Putamen (tissue), 1 donor: ENCODE measurements around the gene PLB1.

Experiments used
- DNase-seq: peaks from one replicate; pipeline ENCODE4 v3.0.0-alpha.2; 2016; ENCODE audit warnings: low spot score

Gene PLB1

DNA sequence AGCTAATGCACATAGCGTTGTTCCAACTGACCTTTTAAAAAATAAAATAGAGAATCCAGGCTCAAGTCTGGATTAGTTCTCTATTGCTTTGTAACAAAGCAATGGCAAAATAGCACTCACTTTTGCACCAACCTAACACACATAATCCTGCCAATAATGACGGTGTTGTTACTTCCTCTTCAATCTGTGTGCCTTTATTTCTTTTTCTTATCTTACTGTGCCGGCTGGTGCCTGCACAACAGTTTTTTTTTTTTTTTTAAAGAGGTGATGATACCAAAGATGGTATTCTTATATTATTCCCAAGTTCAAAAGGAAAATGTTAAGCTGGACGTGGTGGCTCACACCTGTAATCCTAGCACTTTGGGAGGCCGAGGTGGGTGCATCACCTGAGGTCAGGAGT lies 3.4 kb downstream of the PLB1 start:
- DNase-seq = no peak

DNA sequence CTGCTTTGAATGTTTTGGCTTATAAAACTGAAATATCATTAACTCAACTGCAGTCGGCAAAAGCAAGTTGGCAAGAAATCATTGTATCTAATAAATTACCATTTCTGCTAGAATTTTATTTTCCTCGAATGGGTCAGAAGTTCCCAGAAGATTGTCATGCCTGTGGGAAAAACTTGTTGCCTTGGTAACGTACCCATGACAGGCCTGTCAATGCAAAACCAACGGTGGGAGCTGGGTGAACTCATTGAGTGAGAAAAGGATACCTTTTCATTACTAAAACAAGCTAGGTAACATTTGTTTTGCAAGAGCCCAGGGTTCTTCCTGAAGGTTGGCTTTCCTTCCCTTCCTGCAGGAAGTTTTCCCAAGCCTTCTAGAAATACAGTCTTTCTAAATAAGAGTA lies 9.5 kb downstream of the PLB1 start:
- DNase-seq = peak; percentile 32

DNA sequence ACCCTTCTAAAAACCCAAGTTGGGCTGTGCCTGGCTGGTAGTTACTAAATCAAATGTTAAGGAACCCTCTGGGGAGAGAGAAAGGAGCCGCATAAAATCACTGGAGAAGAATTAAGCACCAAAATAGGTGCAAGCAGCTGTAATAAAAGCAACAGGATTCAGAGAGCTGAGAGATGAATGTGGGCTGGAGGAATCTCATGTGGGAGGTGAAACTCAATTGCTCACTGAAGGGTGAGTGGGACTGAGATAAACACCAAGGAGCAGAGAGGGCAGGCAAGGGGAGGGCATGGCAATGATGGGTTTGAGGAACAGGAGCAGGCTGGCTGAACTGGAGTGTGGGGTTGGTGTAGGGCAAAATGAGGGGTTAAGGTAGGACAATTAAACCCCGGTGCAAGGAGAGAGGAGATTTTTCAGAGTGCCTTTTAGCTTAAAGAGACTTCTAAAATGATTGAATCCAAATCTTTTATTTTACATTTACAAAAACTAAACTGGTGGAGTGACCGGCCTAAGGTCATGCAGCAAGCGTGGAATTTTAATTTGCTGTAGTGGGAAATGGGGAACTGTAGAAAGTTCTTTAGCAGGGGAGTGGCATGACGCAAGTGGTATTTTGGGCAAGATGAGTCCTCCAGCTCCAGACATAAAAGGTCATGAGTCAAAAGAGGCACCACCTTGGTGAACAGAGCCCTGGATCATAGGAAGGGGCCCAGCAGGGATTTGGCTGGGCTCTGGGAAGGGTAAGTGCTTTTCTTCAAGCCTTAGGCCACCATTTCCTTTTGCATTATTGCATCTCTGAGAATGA lies 10.5 kb downstream of the PLB1 start:
- peak; percentile 80 for DNase-seq

DNA sequence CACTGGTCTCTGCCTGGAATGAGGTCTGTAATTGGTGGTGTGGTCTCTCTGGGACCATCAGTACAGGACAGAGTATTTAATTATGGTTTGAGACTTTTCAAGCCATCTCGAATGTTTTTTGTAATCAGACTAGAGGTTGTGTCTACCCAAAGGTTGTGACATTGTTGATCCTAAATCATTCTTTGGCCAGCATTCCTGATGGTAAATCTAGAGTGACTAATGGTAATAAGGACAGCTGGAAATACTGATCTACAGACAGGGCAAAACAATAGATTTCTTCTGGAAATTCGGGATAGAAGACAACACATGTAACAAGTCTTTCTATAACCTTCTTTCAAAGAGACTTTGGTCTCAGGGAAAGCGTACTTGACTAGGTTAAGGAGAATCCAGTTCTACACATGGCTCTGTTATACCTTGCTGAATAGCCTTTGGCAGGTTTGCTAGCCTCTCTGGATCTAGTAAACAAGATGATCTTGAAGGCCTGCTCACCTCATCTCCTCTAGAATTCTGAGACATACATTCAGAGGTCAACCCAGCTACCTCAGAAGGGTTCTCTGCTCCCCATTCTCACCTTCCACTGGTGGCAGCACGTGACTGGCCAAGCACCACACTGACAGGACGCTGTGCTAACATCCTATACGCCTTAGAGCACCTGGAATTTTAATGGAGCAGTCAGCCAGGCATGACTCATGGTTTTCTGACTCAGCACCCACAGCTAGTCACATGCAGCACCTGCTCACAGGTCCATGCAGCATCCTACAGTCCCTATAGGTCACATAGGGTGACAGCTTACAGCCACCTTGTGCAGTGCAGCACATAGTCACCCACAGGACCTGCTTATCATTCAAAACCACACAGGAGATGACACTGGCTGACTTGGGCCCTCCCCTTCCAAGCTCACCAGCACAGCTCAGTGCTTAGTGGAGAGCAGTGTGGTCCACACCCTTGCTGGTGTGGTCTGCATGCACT lies 12.2 kb downstream of the PLB1 start:
- DNase-seq = peak; percentile 56

DNA sequence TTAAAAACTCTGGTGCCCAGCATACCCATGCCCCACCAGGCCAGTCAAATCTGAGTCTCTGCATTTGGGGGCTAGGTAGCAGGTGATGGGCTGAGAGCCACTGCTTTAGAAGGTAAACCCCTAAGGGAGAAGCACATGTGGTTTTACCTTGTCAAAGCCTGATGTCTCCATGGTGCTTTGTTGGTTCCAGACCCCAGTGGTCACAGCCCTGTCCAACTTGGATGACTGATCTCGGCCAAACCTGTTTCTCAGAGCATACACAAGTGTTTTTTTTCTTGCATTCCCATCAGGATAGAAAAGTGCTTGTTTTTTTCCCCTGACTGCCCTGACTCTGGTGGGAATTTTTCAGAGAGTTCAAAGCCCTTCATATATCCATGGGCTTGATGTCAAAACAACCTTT lies 13.5 kb downstream of the PLB1 start:
- no peak for DNase-seq

DNA sequence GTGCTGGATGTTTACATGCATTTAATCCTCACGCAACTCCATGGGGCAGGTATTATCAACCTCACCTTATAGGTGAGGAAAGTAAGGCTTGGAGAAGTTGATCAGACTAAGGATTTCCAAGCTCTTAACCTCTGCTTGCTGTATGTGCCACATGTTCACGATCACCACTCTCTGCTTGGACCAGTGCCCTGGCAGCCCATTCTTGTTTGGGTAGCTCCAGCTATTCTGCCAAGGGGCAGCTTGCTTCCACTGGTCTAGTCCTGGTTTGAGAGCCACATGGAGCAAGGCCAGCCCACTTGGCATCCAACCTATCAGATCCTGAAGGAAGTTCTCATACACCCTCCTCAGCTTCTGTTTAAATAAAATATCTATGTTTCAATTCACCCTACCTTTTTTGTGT lies 14.3 kb downstream of the PLB1 start:
- no peak for DNase-seq

DNA sequence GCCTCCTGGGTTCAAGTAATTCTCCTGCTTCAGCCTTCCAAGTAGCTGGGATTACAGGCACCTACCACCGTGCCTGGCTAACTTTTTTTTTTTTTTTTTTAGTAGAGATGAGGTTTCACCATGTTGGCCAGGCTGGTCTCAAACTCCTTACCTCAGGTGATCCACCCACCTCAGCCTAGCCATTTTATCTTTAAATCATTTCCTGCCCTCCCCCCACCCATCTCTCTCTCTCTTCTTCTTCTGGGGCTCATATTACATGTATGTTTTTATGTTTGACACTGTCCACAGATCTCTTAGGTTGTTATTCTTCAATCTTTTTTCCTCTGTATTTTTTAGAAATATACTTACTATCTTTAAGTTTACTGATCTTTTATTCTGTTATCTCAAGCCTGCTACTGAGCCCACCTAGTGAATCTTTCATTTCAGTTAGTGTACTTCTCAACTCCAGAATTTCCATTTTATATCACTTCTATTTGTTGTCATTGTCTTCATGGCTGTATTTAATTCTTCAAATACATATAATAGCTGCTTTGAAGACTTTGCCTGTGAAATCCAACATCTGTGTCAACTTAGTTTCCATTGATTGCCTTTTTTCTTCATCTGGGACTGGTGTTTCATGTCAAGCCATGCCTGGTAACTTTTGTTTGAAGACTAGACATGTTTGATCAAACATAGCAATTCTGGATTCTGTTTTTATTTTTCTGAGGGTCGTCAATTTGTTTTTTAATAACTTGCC lies 16.2 kb downstream of the PLB1 start:
- no peak for DNase-seq

DNA sequence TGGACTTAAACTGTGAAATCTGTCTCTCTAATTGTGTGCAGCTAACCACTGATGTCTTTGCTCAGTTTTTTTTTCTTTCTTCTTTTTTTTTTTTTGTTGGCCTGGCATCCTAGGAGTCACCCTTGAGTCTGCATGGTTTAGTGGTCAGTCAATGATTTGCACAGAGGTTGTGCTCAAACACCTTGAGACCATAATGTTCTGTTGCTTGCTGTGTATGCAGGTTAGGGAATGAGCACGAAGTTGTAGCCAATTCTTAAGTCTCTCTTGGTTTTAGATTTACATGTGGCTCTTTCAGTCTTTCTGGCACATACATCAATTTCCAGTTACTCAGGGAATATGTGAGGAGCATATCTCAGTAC lies 16.7 kb downstream of the PLB1 start:
- DNase-seq = no peak

DNA sequence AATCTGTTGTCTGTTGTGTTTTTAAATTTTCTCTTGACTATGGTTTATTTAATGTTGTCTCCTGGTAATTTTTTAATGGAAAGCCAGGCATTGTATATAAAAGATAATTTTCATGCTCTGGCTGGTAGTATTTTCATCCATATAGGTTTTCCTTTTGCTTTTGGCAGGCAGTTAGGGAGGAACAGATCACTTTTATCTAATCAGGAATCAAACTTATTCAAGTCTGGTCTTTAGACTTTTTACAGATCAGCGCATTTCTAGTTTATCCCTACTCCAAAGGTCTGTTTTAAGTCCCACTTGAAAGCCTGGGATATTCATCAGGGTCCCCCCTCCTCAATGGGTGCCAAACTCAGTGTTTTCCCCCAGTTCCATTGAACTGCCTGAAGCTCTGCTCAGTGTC lies 17.2 kb downstream of the PLB1 start:
- no peak for DNase-seq

DNA sequence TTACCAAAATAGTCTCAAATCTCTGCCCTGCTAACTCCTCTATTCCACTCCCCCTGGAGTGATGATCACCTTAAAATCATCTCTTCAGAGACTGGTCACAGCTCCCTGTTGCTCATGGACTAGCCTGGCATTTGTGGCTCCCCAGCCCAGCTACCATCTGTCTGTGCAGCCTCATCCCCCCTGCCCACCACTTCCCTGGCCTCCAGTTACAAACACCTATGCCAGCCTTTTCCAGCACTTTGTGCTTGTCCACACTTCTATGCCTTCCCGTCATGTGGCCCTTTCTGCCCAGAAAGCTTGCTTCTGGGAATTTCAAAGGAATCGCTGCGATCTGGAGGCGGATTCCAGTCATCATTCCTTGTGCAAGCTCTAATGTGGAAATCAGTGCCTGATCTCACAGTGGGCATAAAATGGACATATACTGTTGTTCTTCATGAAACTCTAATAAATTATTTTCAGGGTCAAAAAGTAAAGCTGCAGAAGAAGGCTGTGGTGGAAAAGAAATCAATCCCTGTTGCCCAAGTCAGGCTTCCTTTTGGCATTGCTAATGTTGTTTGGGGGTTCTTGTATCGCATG lies 19.4 kb downstream of the PLB1 start:
- DNase-seq = no peak

DNA sequence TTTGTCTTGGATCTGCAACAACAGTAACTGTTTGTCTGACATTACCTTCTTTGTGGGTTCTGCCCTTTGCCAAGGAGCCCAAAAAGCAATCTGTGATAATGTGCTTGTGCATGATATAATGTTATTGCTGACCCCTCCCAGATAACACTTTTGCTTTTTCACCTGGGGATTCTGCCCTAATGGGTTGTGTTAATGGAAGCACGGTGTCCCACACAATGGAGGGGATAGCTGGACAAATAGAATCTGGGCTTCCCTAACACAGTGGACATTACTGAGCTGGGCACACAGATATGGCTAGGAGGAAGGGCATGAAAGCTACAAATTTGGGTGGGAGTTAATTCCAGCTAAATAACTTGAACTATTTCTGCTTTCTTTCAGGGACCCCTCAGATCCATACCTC lies 20.6 kb downstream of the PLB1 start:
- DNase-seq = no peak

DNA sequence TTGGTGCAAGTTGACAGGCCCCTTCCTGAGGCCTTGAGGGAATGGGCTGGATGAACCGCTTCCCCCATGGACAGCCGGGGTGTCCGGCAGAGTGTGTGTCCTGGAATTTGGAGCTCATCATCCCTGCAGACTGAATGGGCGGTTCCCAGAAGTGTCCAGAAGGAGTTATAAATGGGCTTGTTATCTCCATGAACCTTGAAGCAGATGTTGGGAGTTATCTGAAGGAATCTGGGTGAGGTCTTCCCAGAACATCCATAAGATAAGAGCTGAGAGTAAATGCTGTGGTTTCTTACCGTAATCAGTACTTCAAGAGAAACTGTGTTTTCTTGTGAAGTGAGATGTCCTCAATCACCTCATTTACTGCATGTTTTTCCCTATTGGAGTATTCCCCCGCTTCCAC lies 21.1 kb downstream of the PLB1 start:
- no peak for DNase-seq

DNA sequence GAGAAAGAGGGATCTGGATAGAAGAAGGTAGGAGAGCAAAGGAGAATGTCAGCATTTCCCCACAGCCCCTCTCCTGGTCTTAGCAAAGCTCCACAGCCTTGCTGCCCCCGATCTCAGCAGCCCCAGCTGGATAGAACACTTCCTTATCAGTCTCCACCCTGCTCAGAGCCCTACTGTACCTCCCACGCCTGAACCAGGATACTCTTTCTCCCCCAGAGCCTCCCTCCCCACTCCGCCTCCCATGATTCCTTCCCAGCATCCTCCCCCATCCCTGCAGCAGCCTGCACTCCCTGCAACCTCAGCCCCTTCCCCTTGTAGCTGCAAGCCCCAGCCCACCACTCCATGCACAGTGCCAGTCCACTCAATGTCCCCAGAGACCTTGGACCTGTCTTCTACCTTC lies 25.8 kb downstream of the PLB1 start:
- DNase-seq = no peak

DNA sequence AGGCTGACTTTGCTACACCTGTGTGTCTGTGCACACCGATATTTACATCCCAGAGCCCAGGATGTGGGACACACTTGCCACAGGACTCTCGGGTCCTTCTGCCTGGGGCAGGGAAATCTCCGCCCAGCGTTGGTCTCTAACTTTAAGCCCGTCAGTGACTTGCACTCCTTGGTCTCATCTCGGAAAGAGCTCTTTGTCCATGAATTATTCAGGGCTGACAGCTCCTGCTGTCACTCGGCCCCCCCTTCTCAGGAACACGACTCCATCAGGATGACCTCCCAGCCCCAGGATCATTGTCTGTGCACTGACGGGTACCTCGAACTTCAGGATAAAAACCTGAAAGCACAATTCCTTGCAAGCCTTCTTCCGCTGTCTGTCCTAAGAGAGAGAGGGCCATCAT lies 26.6 kb downstream of the PLB1 start:
- DNase-seq = no peak

DNA sequence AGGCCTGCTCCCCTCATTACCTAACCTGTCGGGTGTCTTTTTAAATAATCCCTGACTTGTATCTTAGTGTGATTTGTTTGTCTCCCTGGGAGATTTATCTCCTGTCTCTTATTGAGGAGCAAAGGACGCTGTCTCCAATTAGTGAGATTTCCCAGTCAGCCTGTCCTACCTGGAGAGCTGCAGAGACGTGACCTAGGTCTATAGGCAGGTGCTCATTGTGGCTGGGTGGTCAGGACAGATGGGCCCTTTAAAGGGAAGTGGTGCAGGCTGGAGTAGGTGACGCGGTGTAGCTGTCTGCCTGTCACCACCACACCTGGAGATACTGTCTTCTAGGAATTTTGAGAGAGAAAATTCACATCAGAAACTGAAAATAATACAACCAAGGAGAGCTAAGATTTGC lies 28.0 kb downstream of the PLB1 start:
- no peak for DNase-seq

DNA sequence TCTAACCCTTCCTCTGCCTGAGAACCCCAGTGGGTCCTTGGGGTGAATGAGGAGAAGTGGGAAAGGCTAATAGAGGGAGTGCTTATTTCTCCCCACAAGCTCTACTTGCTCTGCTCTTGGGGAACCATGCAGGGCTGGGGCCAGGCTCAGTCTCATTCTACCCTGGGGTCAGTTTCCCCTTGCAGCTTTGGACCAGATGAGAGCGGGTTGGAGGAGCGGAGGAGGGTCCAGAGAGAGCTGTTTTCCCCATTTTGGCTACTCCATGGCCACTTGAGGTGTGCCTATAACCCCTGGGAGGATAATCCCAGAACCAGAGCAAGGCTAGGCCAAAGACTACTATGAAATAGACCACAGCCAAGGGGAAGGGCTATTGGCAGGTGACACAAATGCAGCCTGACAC lies 29.6 kb downstream of the PLB1 start:
- DNase-seq = no peak

DNA sequence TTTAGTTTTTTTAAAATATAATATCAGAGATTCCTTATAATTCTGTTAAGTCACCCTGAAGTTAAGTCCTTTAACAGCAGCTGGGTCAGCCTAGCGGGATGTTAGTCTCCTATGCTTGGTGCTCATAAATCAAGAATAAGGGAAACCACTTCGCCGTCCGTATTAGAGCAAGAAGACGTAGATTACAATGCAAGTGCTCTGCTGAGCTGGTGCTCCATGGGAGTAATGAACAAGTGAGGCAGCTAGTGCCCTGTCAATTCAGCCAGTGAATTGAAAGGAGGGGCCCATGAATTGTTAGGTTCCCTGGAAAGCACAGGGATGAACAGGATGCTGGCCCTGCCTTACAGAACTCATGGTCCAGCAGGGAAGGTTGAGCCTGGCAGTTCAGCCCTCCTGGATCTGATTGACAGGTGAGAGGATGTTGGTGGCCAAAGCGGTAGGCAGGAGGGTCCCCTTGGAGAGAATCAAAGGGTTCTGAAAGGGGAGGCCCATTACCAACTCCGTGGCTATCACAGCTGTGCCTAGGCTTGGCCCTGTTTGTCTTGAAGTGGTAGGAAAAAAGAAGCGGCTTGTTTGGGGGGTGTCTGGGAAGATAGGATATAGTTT lies 30.8 kb downstream of the PLB1 start:
- no peak for DNase-seq

DNA sequence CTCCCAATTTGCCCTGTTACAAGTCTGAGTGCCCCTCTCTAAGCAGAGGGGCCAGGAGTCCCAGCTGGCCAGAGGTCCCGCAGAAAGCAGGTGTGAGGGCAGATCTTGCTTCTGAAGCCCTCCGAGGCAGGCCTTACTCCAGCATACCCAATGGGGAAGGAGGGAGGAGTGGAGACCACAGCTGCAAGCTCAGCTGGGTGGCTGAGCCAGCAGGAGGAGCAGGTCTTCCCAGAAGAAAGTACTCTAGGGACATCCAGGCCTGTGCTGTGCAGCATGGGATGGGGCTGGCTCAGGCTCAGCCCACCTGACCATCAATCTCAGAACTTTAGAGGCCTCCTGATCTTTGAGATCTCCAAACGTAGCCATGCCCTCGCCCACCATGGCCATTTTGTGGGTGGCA lies 31.3 kb downstream of the PLB1 start:
- DNase-seq = no peak

DNA sequence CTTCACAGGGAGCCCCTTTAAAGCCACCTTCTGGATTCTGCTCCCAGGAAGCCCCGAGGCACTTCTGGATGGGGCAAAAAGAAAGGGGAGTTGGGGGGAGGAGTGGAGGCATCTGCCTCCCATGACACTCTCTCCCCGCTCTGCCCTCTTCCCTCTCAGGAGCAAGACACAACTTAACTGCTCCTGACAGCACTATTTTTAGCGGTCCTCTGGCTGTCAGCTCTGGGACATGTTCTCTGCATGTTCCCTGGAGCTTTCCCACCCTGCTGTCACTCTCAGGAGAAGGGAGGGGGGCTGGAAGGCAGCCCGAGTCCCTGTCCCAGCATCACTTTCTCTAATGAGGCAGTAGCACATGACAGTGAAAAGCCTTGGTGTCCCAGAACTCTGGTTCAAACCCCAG lies 32.3 kb downstream of the PLB1 start:
- DNase-seq = peak; percentile 69

DNA sequence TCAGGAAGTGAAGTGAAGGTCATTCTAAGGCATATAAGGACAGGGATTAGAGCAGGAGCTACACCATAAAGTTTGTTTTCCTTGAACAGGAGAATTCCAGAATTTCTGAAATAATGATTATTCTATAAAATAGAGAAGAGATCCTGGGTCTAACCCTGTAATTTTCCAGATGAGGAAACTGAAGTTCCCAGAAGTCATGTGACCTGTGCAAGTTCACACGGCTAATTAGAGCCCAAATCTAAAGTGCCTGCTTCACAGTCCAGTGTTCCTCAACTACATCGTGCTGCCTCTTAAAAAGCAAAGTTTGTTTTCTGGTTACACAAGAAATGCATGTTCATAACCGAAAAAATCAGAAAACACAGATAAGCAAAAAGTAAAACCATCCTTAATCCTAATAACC lies 34.9 kb downstream of the PLB1 start:
- no peak for DNase-seq

DNA sequence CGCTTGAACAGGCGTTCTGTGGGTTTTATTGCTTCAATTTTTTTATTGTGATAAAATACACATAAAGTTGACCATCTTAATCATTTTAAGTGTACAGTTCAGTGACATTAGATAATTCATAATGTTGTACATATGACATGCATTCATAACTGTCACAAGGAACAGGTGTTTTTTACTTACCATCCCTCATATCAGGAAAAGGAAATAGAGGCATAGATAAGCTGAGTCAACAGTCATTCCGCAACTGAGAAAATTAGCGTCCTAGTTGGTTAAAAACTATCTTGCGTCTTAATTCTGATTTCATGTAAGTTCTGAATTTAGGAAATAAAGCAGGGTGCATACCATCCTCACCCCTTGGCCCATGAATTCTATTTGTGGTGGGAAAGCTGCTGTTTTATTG lies 36.5 kb downstream of the PLB1 start:
- DNase-seq = no peak
